RPMI7951 (cell line): ENCODE results near the gene NELL1. TPM values are rescaled to one million over a fixed set of nuclear protein-coding genes. Genes with fewer than 3 reads are reported as not detected.

Experiments
- DNase-seq: peaks from one replicate; pipeline ENCODE4 v3.0.0-alpha.2; 2012; ENCODE audit warnings: low read depth
- total RNA-seq: library from RNA; depleted of rRNA; stranded (reverse); fragments of >200 nt; shearing (Covaris generic); gene quantifications from 2 replicates; pipeline ENCODE4 v1.2.3, GENCODE V29; 2014

NELL1 gene
- total RNA-seq, 1 experiment from 2014 or later = 0.12 TPM

GRCh38 chr11:20668131-20668809 lies 1.1 kb upstream of the NELL1 start:
- no peak for DNase-seq

- DNase-seq = no peak
Observed at GRCh38 chr11:20669820-20670684, 666 bp downstream of the NELL1 start.

- DNase-seq = no peak
Observed at GRCh38 chr11:20670932-20671403, 1.6 kb downstream of the NELL1 start.

- peak; percentile 8 for DNase-seq
Observed at GRCh38 chr11:20671856-20672546, 2.6 kb downstream of the NELL1 start.

GRCh38 chr11:20672575-20672974 lies 3.2 kb downstream of the NELL1 start:
- DNase-seq = no peak

GRCh38 chr11:20676658-20677057 lies 7.3 kb downstream of the NELL1 start:
- DNase-seq = no peak

- no peak for DNase-seq
Observed at GRCh38 chr11:20688761-20689160, 19.4 kb downstream of the NELL1 start.

- no peak for DNase-seq
Observed at GRCh38 chr11:20707876-20708275, 38.5 kb downstream of the NELL1 start.

GRCh38 chr11:20712912-20713311 lies 43.5 kb downstream of the NELL1 start:
- no peak for DNase-seq

GRCh38 chr11:20715464-20715863 lies 46.1 kb downstream of the NELL1 start:
- no peak for DNase-seq

GRCh38 chr11:20715931-20716330 lies 46.5 kb downstream of the NELL1 start:
- DNase-seq = no peak

- no peak for DNase-seq
Observed at GRCh38 chr11:20719821-20720220, 50.4 kb downstream of the NELL1 start.

- no peak for DNase-seq
Observed at GRCh38 chr11:20723366-20723765, 54.0 kb downstream of the NELL1 start.

GRCh38 chr11:20729597-20730105 lies 60.3 kb downstream of the NELL1 start:
- no peak for DNase-seq

- DNase-seq = no peak
Observed at GRCh38 chr11:20731676-20732215, 62.4 kb downstream of the NELL1 start.

- DNase-seq = no peak
Observed at GRCh38 chr11:20739107-20739506, 69.7 kb downstream of the NELL1 start.

- DNase-seq = peak; percentile 10
Observed at GRCh38 chr11:20739577-20739976, 70.2 kb downstream of the NELL1 start.

- no peak for DNase-seq
Observed at GRCh38 chr11:20754933-20755332, 85.5 kb downstream of the NELL1 start.

- DNase-seq = no peak
Observed at GRCh38 chr11:20759541-20759940, 90.2 kb downstream of the NELL1 start.

GRCh38 chr11:20760811-20761210 lies 91.4 kb downstream of the NELL1 start:
- no peak for DNase-seq

- DNase-seq = no peak
Observed at GRCh38 chr11:20762116-20762844, 92.9 kb downstream of the NELL1 start.
